MCF 10A (cell line): ENCODE results near the gene EMILIN3. TPM values are rescaled to one million over a fixed set of nuclear protein-coding genes. Genes with fewer than 3 reads are reported as not detected.

Source experiments
- BruUV-seq: library from RNA; stranded (reverse); fragments of 400-500 nt; replicated peaks from 2 replicates; lab custom pipeline; 2021; lab: Mats Ljungman, UMichigan
- CTCF ChIA-PET: fragments of 300-600 bp; sonication (Branson Sonifier 250); formaldehyde crosslinking; extraction: SDS; loops from one replicate; lab custom pipeline; 2021; ENCODE audit warnings: antibody characterized with exemption, inconsistent platforms; lab: Yijun Ruan, JAX
- POLR2A ChIA-PET: fragments of 300-600, 350-650 bp; sonication (Branson Sonifier 250); formaldehyde crosslinking; extraction: SDS; loops from one replicate; lab custom pipeline; 2020; ENCODE audit warnings: antibody characterized with exemption, inconsistent platforms; lab: Yijun Ruan, JAX
- DNase-seq: peaks from one replicate; pipeline ENCODE4 v3.0.0-alpha.2; 2018; ENCODE audit not compliant: unreplicated experiment
- H3K27ac Mint-ChIP-seq: one replicate; pipeline ENCODE4 v1.8.0; 2022; ENCODE audit warnings: mild to moderate bottlenecking, low read depth, mixed read lengths; ENCODE audit not compliant: unreplicated experiment
- H3K27me3 Mint-ChIP-seq: one replicate; pipeline ENCODE4 v1.8.0; 2022; ENCODE audit warnings: mixed read lengths; ENCODE audit not compliant: insufficient read depth, unreplicated experiment
- H3K36me3 Mint-ChIP-seq: one replicate; pipeline ENCODE4 v1.8.0; 2022; ENCODE audit warnings: mild to moderate bottlenecking, moderate library complexity, mixed read lengths; ENCODE audit not compliant: insufficient read depth, unreplicated experiment
- H3K4me1 Mint-ChIP-seq: one replicate; pipeline ENCODE4 v1.8.0; 2022; ENCODE audit warnings: mixed read lengths; ENCODE audit not compliant: insufficient read depth, unreplicated experiment
- H3K4me3 Mint-ChIP-seq: one replicate; pipeline ENCODE4 v1.8.0; 2022; ENCODE audit warnings: mild to moderate bottlenecking, moderate library complexity, mixed read lengths; ENCODE audit not compliant: unreplicated experiment
- H3K9me3 Mint-ChIP-seq: one replicate; pipeline ENCODE4 v1.8.0; 2022; ENCODE audit warnings: mixed read lengths; ENCODE audit not compliant: unreplicated experiment
- intact Hi-C: fragments of 100-400 bp; cut with micrococcal nuclease; formaldehyde crosslinking; loops from 2 replicates; pipeline ENCODE4 v1.14.1; 2022
- total RNA-seq: library from RNA; stranded (reverse); gene quantifications from 2 replicates; pipeline ENCODE4 v1.2.3, GENCODE V29; 2022
- TF ChIP-seq, protein P1 (sequence below): fragments of 200-600 bp; IDR thresholded peaks from one replicate; pipeline ENCODE4 v1.8.0; 2022; ENCODE audit warnings: antibody characterized with exemption, mild to moderate bottlenecking; ENCODE audit not compliant: unreplicated experiment

Gene EMILIN3
- total RNA-seq, 1 experiment from 2014 or later, result not detected

DNA sequence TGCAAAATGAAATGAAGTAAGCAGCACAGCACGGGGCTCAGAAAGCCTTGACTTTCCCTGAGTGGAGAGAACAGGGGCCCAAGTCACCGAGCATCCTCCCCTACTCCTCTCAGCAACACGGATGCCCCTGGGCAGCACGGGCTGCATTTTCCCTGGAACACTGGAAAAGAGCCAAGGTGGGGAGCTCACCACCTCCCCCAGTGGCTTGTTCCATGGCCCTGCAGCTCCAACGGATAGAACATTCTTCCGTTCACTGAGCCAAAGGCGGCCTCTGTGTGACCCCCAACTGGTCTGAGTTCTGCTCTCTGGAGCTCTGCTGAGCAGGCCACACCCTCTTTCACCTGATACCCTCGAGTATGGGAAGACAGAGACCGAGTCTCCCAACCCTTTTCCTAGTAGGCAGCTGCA lies 20.8 kb upstream of the EMILIN3 start:
- Mint-ChIP-seq H3K4me1 (peaks cover 7% of the 10 kb centered on the region), H3K27ac (no peak overlapping the region), H3K27me3 (no peaks in the 10 kb centered on the region), H3K36me3 (no peaks in the 10 kb centered on the region), H3K4me3 (no peak overlapping the region), H3K9me3 (no peaks in the 10 kb centered on the region)
- intact Hi-C loops, result no loop called here
- POLR2A ChIA-PET, result no interaction called here
- TF ChIP-seq, protein P1, sequence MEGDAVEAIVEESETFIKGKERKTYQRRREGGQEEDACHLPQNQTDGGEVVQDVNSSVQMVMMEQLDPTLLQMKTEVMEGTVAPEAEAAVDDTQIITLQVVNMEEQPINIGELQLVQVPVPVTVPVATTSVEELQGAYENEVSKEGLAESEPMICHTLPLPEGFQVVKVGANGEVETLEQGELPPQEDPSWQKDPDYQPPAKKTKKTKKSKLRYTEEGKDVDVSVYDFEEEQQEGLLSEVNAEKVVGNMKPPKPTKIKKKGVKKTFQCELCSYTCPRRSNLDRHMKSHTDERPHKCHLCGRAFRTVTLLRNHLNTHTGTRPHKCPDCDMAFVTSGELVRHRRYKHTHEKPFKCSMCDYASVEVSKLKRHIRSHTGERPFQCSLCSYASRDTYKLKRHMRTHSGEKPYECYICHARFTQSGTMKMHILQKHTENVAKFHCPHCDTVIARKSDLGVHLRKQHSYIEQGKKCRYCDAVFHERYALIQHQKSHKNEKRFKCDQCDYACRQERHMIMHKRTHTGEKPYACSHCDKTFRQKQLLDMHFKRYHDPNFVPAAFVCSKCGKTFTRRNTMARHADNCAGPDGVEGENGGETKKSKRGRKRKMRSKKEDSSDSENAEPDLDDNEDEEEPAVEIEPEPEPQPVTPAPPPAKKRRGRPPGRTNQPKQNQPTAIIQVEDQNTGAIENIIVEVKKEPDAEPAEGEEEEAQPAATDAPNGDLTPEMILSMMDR, result no peak
- DNase-seq, result no peak
- no TSS peak for BruUV-seq
- CTCF ChIA-PET, result interaction anchor here (0.6 to 1.2 kb wide), 2 partner anchors 24 to 48 kb away, joined by 3 to 5 read pairs; no protein-coding TSS in a partner anchor

DNA sequence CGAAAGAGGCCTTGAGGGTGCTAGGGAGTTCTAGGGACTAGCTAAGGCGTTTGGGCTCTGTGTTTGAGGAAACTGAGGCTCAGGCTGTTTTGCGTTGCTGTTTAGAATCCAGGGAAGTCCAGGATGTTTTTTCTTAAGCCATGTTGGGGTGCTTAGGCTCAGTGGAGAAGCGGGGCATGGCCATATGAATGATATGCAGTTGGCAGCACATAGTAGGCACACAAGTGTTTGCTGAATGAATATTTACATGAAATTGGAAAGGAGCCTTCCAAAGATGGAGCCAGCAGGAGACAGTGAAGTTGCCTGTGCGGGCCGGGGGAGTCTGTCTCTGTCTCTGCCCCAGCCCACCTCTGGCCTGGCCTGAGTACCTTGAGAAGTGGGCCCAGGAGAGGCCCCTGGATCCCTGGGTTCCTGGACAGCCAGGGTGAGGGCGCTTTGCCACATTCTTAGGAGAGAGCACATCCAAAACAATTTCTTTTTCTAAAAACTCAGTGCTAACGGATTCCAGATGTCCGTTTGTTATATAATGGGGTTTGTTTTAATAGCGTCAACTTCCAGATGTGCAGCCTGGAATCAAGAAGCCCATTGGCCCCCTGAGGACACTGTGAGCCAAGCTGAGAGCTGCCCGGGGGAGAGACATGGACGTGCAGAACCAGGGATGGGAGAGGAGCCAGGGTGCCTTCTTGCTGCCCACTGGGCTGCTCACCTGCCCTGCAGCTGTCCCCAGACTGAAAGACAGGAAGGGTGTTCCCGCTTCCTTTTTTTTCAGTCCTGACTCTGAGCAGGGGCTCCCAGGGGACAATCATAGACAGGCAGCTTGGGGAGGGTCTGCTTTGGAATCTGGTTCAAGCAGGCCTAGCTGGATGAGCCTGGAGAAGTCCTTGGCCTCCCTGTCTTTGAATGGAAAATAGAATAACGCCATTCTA lies 20.1 kb upstream of the EMILIN3 start:
- no peak overlapping the region for H3K27ac Mint-ChIP-seq
- POLR2A ChIA-PET, result no interaction called here

DNA sequence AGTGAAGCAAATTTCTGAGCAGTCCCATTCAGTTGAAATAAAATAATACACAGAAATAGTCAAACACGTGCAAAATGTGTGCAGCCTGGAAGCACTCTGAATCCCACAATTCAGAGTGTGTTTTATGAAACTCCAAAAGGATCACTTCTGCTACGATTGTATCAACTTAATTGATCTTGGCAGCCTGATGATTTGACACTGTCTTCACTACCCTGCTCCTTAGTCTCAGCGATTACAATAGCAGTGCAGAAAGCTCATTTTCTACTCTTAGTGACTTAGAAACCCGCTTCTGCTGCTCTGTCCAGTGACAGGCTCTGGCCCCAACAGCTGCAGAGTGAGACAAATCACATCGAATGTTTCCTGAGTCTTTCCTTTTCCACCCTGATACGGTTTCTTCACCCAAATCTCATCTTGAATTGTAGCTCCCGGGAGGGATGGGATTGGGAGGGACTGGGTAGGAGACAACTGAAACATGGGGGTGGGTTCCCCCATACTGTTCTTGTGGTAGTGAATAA lies 16.2 kb upstream of the EMILIN3 start:
- BruUV-seq, result no TSS peak
- ChIA-PET CTCF (no interaction called here), POLR2A (interaction anchor here (0.6 kb wide), 1 partner anchor 41 kb away, joined by 3 read pairs; no protein-coding TSS in a partner anchor)
- no peak for DNase-seq
- intact Hi-C loops, result no loop called here
- TF ChIP-seq, protein P1, result no peak
- Mint-ChIP-seq H3K36me3 (no peaks in the 10 kb centered on the region), H3K4me3 (no peak overlapping the region), H3K4me1 (no peaks in the 10 kb centered on the region), H3K27ac (no peak overlapping the region), H3K9me3 (no peaks in the 10 kb centered on the region), H3K27me3 (peaks cover 34% of the 10 kb centered on the region)

More for the DNA sequence above, 20.1 kb upstream of the EMILIN3 start:
- no peaks in the 10 kb centered on the region for H3K27me3 Mint-ChIP-seq
- intact Hi-C loops, result no loop called here
- H3K36me3 Mint-ChIP-seq, result no peaks in the 10 kb centered on the region
- no TSS peak for BruUV-seq
- H3K9me3 Mint-ChIP-seq, result no peaks in the 10 kb centered on the region
- H3K4me3 Mint-ChIP-seq, result no peak overlapping the region
- peaks cover 5% of the 10 kb centered on the region for H3K4me1 Mint-ChIP-seq
- TF ChIP-seq, protein P1, result no peak
- CTCF ChIA-PET, result interaction anchor here (0.6 to 1.2 kb wide), 3 partner anchors 10 to 421 kb away, joined by 3 to 5 read pairs (median 4); no protein-coding TSS in a partner anchor
- no peak for DNase-seq

DNA sequence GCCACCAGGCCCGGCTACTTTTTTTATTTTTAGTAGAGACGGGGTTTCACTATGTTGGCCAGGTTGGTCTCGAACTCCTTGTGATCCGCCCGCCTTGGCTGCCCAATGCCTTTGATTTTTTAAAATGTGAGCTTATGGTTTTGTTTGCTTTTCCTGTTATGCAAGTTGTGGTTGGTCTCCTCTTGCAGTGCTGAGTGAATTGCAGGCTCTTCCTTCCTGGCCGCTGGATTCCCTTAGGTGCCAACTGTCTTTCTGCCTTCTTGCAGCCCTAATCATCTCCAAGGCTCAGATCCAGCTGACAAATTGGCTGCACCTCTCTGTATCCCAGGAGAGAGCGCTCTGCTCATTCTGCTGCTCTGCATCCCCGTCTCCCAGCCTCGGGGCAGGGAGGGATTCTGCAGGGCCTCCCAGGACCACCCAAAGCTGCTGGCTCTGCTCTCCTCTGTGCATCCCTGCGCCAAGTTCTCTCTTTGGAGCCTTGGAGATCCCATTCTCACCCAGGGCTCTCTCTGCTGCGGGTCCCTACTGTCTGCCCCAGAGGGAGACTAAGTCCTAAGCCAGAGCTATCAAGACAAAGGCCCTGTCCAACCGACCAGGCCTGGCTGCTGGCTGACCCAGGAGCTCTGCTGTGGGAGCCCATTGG lies 14.1 kb upstream of the EMILIN3 start:
- DNase-seq, result no peak
- H3K4me1 Mint-ChIP-seq, result no peaks in the 10 kb centered on the region
- no peaks in the 10 kb centered on the region for H3K9me3 Mint-ChIP-seq
- CTCF ChIA-PET, result interaction anchor here (0.6 to 1.6 kb wide), 4 partner anchors 12 to 44 kb away, joined by 3 to 4 read pairs (median 3); no protein-coding TSS in a partner anchor
- no peak overlapping the region for H3K27ac Mint-ChIP-seq
- H3K4me3 Mint-ChIP-seq, result no peak overlapping the region
- TF ChIP-seq, protein P1, result no peak
- POLR2A ChIA-PET, result no interaction called here
- BruUV-seq, result no TSS peak
- no peaks in the 10 kb centered on the region for H3K36me3 Mint-ChIP-seq
- H3K27me3 Mint-ChIP-seq, result peaks cover 55% of the 10 kb centered on the region
- intact Hi-C loops, result no loop called here
